WTC11 (cell line): Measurements from ENCODE around the gene ESYT3.

Experiments used
- GABPB1 ChIP-seq: sonication (generic); formaldehyde crosslinking; IDR thresholded peaks from 2 replicates; pipeline ENCODE4 v1.8.1; 2023; ENCODE audit warnings: mild to moderate bottlenecking, missing genetic modification reagents
- NFYB ChIP-seq: sonication (generic); formaldehyde crosslinking; conservative IDR thresholded peaks from 2 replicates; pipeline ENCODE4 v1.8.0; 2022; ENCODE audit warnings: low read depth, missing genetic modification reagents
- PRRX2 ChIP-seq: fragments of 250-450 bp; sonication (Bioruptor Pico); IDR thresholded peaks from 2 replicates; pipeline ENCODE4 v1.8.0; 2021; ENCODE audit warnings: mild to moderate bottlenecking
- SMAD4 ChIP-seq: sonication (generic); formaldehyde crosslinking; IDR thresholded peaks from 2 replicates; pipeline ENCODE4 v1.8.0; 2022; ENCODE audit warnings: mild to moderate bottlenecking, missing genetic modification reagents
- SP1 ChIP-seq: sonication (generic); formaldehyde crosslinking; conservative IDR thresholded peaks from 2 replicates; pipeline ENCODE4 v1.8.1; 2022; ENCODE audit warnings: missing genetic modification reagents
- TEAD4 ChIP-seq: sonication (generic); formaldehyde crosslinking; IDR thresholded peaks from 2 replicates; pipeline ENCODE4 v1.8.0; 2022; ENCODE audit warnings: mild to moderate bottlenecking, missing genetic modification reagents
- ZNF121 ChIP-seq: sonication (generic); formaldehyde crosslinking; IDR thresholded peaks from 2 replicates; pipeline ENCODE4 v1.8.0; 2023; ENCODE audit warnings: missing genetic modification reagents
- TF ChIP-seq, protein P1 (sequence below): fragments of 200-600 bp; IDR thresholded peaks from 2 replicates; pipeline ENCODE4 v1.8.0; 2022; ENCODE audit warnings: antibody characterized with exemption
- TF ChIP-seq, protein P2 (sequence below): sonication (generic); formaldehyde crosslinking; IDR thresholded peaks from 2 replicates; pipeline ENCODE4 v1.8.1; 2023; ENCODE audit warnings: mild to moderate bottlenecking, missing genetic modification reagents, moderate library complexity
- TF ChIP-seq, protein P3 (sequence below): sonication (generic); formaldehyde crosslinking; IDR thresholded peaks from 2 replicates; pipeline ENCODE4 v1.8.0; 2022; ENCODE audit warnings: mild to moderate bottlenecking, missing genetic modification reagents
- TF ChIP-seq, protein P4 (sequence below): sonication (generic); formaldehyde crosslinking; IDR thresholded peaks from 2 replicates; pipeline ENCODE4 v1.8.0; 2023; ENCODE audit warnings: missing genetic modification reagents
- TF ChIP-seq, protein P5 (sequence below): sonication (generic); formaldehyde crosslinking; IDR thresholded peaks from 2 replicates; pipeline ENCODE4 v1.8.1; 2022; ENCODE audit warnings: low read depth, mild to moderate bottlenecking, moderate library complexity, missing genetic modification reagents, borderline replicate concordance

DNA sequence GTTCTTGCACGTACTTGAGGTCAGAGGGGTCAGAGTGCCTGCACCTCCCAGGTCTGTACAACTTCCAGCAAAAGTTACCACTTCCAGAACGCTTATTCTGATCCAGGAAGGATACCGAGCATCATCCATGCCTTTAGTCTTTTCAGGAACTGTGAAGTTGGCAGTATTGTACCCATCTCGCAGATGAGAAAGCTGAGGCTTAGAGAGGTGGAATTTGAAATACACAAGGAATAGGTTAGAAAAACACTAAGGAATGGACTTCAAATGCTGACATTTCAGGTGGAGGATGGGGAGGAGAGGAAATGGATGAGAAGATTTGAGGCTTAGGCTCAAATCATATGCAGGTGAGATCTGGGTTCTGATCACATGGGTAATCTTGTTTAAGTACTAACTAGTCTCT, 11.2 kb downstream of the ESYT3 start:
- TF ChIP-seq, protein P1, sequence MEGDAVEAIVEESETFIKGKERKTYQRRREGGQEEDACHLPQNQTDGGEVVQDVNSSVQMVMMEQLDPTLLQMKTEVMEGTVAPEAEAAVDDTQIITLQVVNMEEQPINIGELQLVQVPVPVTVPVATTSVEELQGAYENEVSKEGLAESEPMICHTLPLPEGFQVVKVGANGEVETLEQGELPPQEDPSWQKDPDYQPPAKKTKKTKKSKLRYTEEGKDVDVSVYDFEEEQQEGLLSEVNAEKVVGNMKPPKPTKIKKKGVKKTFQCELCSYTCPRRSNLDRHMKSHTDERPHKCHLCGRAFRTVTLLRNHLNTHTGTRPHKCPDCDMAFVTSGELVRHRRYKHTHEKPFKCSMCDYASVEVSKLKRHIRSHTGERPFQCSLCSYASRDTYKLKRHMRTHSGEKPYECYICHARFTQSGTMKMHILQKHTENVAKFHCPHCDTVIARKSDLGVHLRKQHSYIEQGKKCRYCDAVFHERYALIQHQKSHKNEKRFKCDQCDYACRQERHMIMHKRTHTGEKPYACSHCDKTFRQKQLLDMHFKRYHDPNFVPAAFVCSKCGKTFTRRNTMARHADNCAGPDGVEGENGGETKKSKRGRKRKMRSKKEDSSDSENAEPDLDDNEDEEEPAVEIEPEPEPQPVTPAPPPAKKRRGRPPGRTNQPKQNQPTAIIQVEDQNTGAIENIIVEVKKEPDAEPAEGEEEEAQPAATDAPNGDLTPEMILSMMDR = no peak
- TF ChIP-seq, protein P2, sequence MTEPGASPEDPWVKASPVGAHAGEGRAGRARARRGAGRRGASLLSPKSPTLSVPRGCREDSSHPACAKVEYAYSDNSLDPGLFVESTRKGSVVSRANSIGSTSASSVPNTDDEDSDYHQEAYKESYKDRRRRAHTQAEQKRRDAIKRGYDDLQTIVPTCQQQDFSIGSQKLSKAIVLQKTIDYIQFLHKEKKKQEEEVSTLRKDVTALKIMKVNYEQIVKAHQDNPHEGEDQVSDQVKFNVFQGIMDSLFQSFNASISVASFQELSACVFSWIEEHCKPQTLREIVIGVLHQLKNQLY (CRISPR knock-in tag) = no peak
- TF ChIP-seq SP1 (CRISPR knock-in tag) (no peak), TEAD4 (CRISPR knock-in tag) (no peak), GABPB1 (CRISPR knock-in tag) (no peak), NFYB (CRISPR knock-in tag) (no peak), ZNF121 (CRISPR knock-in tag) (no peak), SMAD4 (CRISPR knock-in tag) (no peak), PRRX2 (no peak)
- TF ChIP-seq, protein P3, sequence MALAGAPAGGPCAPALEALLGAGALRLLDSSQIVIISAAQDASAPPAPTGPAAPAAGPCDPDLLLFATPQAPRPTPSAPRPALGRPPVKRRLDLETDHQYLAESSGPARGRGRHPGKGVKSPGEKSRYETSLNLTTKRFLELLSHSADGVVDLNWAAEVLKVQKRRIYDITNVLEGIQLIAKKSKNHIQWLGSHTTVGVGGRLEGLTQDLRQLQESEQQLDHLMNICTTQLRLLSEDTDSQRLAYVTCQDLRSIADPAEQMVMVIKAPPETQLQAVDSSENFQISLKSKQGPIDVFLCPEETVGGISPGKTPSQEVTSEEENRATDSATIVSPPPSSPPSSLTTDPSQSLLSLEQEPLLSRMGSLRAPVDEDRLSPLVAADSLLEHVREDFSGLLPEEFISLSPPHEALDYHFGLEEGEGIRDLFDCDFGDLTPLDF (CRISPR knock-in tag) = no peak
- TF ChIP-seq, protein P4, sequence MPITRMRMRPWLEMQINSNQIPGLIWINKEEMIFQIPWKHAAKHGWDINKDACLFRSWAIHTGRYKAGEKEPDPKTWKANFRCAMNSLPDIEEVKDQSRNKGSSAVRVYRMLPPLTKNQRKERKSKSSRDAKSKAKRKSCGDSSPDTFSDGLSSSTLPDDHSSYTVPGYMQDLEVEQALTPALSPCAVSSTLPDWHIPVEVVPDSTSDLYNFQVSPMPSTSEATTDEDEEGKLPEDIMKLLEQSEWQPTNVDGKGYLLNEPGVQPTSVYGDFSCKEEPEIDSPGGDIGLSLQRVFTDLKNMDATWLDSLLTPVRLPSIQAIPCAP (CRISPR knock-in tag) = no peak
- TF ChIP-seq, protein P5, sequence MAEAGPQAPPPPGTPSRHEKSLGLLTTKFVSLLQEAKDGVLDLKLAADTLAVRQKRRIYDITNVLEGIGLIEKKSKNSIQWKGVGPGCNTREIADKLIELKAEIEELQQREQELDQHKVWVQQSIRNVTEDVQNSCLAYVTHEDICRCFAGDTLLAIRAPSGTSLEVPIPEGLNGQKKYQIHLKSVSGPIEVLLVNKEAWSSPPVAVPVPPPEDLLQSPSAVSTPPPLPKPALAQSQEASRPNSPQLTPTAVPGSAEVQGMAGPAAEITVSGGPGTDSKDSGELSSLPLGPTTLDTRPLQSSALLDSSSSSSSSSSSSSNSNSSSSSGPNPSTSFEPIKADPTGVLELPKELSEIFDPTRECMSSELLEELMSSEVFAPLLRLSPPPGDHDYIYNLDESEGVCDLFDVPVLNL (CRISPR knock-in tag) = no peak
